Heart left ventricle (tissue), 13 donors: Measurements from ENCODE around the gene CTCF.
"Not testable (repeated sequence)": the region's sequence is repeated elsewhere in the genome, so short reads cannot be mapped to it uniquely, and the experiment has no call there.

ENCODE experiments used
- CTCF ChIP-seq, 12 donors: fragments of 200-600 bp; sonication (generic) in 4 of 12; IDR thresholded peaks; one replicate each; pipeline versions ENCODE4 v1.5.0 to v1.8.0; 2018 to 2022; ENCODE audit warnings: antibody characterized with exemption in 12 of 12, mild to moderate bottlenecking in 5 of 12
- POLR2A ChIP-seq, 2 donors: fragments of 450-650 bp; IDR thresholded peaks; one replicate each; pipeline ENCODE4 v1.6.1; 2017; ENCODE audit warnings: antibody characterized with exemption in 2 of 2, mild to moderate bottlenecking in 2 of 2, moderate library complexity in 2 of 2
- donor health status: ischemic (EF 13 %, LVEDD 7.1; RV severe dilation, severe dysfunction).
- donor health status: DM: no; HTN: yes; CAD: no.
- donor health status: DM: no; HTN: no; CAD: no.
- donor health status: ischemic (EF 25% LVEDD 6.9; RV normal size, moderate dysfunction).
- donor health status: ischemic (EF 25% LVEDD 5.7; RV mildly dilated, moderate dysfunction).
- donor health status: ischemic (EF 35%, LVEDD 5.7; RV mildly dilated, moderate dysfunction).
- donor health status: nonischemic (EF 11% LVEDD 7.7; RV severe dilation, severe dysfunction).
- donor health status: DM: yes; HTN: yes; CAD: no.
- donor health status: PGD.
- donor health status: ischemic (EF 29% LVEDD 5.4; RV normal size, mild dysfunction).
- donor health status: nonischemic (EF 23%, LVEDD 6.1; RV moderate dilation, normal function).

- not testable (repeated sequence) for TF ChIP-seq POLR2A, CTCF (IDR thresholded peaks at IDR 0.05)
These were observed 28.3 kb upstream of the CTCF start for GRCh38 chr16:67533987-67534386.
